HG02759 (cell line): ENCODE measurements around the gene CFAP251.

Experiments used
- ATAC-seq: cut with Tn5 transposase; IDR thresholded peaks from one replicate; pipeline ENCODE4 v1.9.1; 2021; ENCODE audit warnings: mild to moderate bottlenecking, moderate library complexity; ENCODE audit not compliant: unreplicated experiment

Gene CFAP251

DNA sequence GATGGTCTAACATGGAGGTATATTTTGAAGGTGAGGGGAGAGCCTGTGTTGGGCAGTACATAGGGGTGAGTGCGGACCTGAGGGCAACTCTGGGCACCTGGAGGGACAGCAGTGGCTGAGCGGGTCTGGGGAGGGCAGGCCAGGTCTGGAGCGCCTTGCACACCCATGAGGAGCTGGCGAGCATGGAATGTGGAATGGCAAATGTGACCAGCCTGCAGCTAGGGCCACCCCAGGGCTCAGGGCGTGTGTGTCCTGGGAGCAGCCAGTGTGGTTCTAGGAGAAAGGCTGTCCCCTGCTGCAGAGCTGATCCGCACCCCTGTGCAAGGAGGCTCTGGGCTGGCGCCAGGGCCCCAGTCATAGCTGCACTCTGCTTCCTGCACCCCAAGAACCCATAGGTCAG lies 127.8 kb downstream of the CFAP251 start:
- no peak for ATAC-seq

DNA sequence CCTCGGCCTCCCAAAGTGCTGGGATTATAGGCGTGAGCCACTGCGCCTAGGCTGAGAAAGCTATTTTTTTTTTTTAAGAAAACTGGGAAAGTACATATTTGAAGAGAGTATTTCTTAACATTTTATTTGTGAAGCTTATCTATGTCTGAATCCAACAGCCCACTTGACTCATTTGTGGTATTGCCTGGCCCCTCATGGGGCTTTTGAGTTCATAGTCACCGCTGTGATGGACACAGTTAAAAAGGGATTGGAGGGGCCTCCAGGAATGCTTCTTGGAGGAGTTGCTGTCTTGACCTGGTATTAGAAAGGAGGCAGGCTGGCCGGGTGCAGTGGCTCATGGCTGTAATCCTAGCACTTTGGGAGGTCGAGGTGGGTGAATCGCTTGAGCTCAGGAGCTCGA lies 129.8 kb downstream of the CFAP251 start:
- no peak for ATAC-seq

DNA sequence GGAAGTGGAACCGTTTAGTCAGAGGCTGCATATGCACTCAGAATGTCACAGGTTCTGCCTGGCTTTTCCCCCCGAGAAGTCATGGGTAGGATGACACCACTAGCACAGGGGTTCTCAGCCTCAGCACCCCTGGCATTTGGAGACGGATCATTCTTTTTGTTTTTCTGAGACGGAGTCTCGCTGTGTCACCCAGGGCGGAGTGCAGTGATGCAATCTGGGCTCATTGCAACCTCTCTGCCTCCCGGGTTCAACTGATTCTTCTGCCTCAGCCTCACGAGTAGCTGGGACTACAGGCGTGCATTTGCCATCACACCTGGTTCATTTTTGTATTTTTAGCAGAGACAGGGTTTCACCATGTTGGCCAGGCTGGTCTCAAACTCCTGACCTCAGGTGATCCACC lies 131.4 kb downstream of the CFAP251 start:
- ATAC-seq = no peak

DNA sequence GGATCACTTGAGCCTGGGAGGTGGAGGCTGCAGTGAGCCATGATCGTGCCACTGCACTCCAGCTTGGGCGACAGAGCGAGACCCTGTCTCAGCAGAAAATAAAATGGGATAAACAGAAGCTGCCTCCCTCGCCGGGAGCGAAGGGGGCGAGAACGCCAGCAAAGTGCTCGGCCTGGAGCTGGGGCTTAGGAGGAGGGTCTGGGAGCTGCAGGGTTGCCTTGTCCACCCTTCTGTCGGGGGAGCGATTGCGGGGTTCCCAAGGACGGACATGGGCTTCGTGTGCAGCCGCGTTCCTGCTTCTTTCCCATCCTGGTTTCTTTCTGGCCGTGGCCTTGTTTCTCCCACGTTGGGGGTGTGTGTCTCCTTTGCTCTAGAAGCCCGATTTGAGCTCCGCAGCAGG lies 132.3 kb downstream of the CFAP251 start:
- ATAC-seq = no peak

DNA sequence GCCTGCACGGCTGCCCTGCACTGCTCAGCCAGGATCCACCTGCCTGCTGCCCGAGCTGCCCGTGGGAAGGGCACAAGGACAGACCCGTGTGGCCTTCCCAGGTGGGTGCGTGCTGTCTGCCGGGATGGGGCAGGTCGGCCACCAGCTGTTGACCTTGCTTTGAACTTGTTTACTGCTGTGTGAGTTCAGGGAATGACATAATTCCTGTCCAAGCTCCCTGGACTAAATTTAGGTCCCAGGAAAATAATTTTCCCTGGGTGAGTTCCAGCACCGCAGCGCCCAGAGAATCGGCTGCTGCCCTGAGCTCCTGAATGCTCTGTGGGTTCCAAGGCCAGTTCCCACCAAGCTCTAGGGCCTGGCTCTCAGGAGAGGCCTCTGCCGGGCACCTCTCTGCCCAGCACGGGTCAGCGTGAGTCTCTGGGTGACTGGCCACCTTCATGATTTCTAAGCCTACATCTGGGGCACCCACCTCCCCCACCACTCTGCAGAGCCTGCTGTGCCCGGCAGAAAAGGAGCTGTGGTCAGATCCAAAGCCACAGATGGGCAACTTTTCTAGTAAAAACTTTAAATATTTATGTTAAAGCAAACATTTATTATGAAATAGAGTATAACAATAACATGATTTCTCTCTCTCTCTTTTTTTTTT lies 133.0 kb downstream of the CFAP251 start:
- ATAC-seq = no peak

DNA sequence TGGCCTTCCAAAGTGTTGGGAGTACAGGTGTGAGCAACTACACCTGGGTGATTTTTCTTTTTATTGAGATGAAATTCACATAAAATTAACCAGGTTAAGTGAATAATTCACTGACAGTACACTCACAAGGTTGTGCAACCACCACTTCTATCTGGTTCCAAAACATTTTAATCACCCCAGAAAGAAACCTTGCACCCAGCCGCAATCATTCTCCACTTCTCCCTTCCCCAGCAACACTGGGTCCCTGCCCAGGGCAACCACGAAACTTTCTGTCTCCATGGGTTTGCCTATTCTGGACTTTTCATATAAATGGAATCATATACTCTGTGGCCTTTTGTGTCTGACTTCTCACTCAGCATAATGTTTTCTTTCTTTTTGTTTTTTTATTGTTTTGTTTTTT lies 133.9 kb downstream of the CFAP251 start:
- ATAC-seq = no peak
